SK-N-SH (cell line): ENCODE data around the gene TMEM69. TPM values are rescaled to one million over a fixed set of nuclear protein-coding genes. Genes with fewer than 3 reads are reported as not detected.
A peak's percentile ranks its signal among the peaks of the same experiment; 100 is the strongest.

ENCODE experiments used
- CTCF ChIA-PET: fragments of 300-600, 350-600 bp; formaldehyde crosslinking; extraction: SDS; loops from one replicate; lab custom pipeline; 2021; lab: Yijun Ruan, JAX
- POLR2A ChIA-PET: fragments of 350-600 bp; sonication (Branson Sonifier 250); formaldehyde crosslinking; extraction: SDS; loops from one replicate; lab custom pipeline; 2020; ENCODE audit warnings: antibody characterized with exemption, inconsistent platforms; lab: Yijun Ruan, JAX
- DNase-seq: peaks from one replicate; pipeline ENCODE4 v3.0.0; 2012
- H2AFZ ChIP-seq: fragments of 200-600 bp; sonication (generic); 2 replicates; pipeline ENCODE4 v1.8.1; 2016; ENCODE audit warnings: antibody characterized with exemption, mild to moderate bottlenecking, low read depth
- H3F3A ChIP-seq: fragments of 200-600 bp; sonication (generic); replicated peaks from 2 replicates; pipeline ENCODE3; 2016; ENCODE audit warnings: antibody characterized with exemption, mild to moderate bottlenecking; ENCODE audit not compliant: insufficient read depth
- H3K27ac ChIP-seq, 2 experiments: fragments of 200-500 bp in 1 of 2; fragments of 200-600 bp in 1 of 2; sonication (Bioruptor generic) in 1 of 2; sonication (generic), shearing (Covaris generic) in 1 of 2; 2 replicates each; pipeline versions ENCODE4 v1.5.1 to v1.6.1; 2014 to 2016; ENCODE audit warnings: low read depth in 2 of 2, inconsistent platforms in 1 of 2, low read length in 1 of 2, mild to moderate bottlenecking in 1 of 2, mixed read lengths in 1 of 2
- H3K27me3 ChIP-seq: fragments of 200-600 bp; sonication (generic), shearing (Covaris generic); 2 replicates; pipeline ENCODE4 v1.6.1; 2016; ENCODE audit warnings: mixed run types; ENCODE audit not compliant: insufficient read depth
- H3K36me3 ChIP-seq, 2 experiments: fragments of 200-500 bp in 1 of 2; fragments of 200-600 bp in 1 of 2; sonication (Bioruptor generic) in 1 of 2; sonication (generic) in 1 of 2; replicated peaks in 1 of 2; 2 replicates each; pipeline versions ENCODE3 to v1.5.1; 2014 to 2016; ENCODE audit warnings: low read length in 1 of 2, mild to moderate bottlenecking in 1 of 2; ENCODE audit not compliant: insufficient read depth in 2 of 2, control insufficient read depth in 1 of 2
- H3K4me1 ChIP-seq, 2 experiments: fragments of 200-500 bp in 1 of 2; fragments of 200-600 bp in 1 of 2; sonication (Bioruptor generic) in 1 of 2; sonication (generic), shearing (Covaris generic) in 1 of 2; 2 replicates each; pipeline versions ENCODE4 v1.5.1 to v1.6.1; 2014 to 2016; ENCODE audit warnings: low read depth in 1 of 2, low read length in 1 of 2, mixed run types in 1 of 2; ENCODE audit not compliant: insufficient read depth in 2 of 2, control insufficient read depth in 1 of 2
- H3K4me2 ChIP-seq: fragments of 200-600 bp; sonication (generic), shearing (Covaris generic); 2 replicates; pipeline ENCODE4 v1.6.1; 2017; ENCODE audit warnings: mixed run types
- H3K4me3 ChIP-seq, 2 experiments: fragments of 200-500 bp in 1 of 2; fragments of 200-600 bp in 1 of 2; sonication (Bioruptor generic) in 1 of 2; sonication (generic), shearing (Covaris generic) in 1 of 2; 2 replicates each; pipeline versions ENCODE4 v1.5.1 to v1.8.1; 2014 to 2016; ENCODE audit warnings: low read depth in 2 of 2, inconsistent platforms in 1 of 2, low read length in 1 of 2, mild to moderate bottlenecking in 1 of 2, mixed read lengths in 1 of 2, moderate library complexity in 1 of 2
- H3K79me2 ChIP-seq: fragments of 200-600 bp; sonication (generic); 2 replicates; pipeline ENCODE4 v1.8.1; 2017; ENCODE audit warnings: mild to moderate bottlenecking; ENCODE audit not compliant: insufficient read depth
- H3K9ac ChIP-seq: fragments of 200-600 bp; sonication (generic); 2 replicates; pipeline ENCODE4 v1.6.1; 2017; ENCODE audit warnings: mixed run types
- H3K9me2 ChIP-seq: fragments of 200-600 bp; sonication (generic); 2 replicates; pipeline ENCODE4 v1.6.1; 2017; ENCODE audit warnings: mixed run types
- H3K9me3 ChIP-seq: fragments of 200-600 bp; sonication (generic); 2 replicates; pipeline ENCODE4 v1.6.1; 2017; ENCODE audit warnings: mixed run types, mild to moderate bottlenecking, moderate library complexity
- H4K20me1 ChIP-seq: fragments of 200-600 bp; sonication (generic); 2 replicates; pipeline ENCODE4 v1.6.1; 2017; ENCODE audit warnings: mild to moderate bottlenecking, mixed run types; ENCODE audit not compliant: insufficient read depth
- EP300 ChIP-seq, 2 experiments: IDR thresholded peaks; 2 replicates each; pipeline versions ENCODE4 v1.4.0 to v1.6.1; 2012; ENCODE audit warnings: borderline replicate concordance in 1 of 2, low read depth in 1 of 2, low read length in 1 of 2
- FOSL2 ChIP-seq: IDR thresholded peaks from 2 replicates; pipeline ENCODE4 v1.4.0; 2012; ENCODE audit warnings: low read depth, mild to moderate bottlenecking, moderate library complexity, borderline replicate concordance
- PBX3 ChIP-seq: IDR thresholded peaks from 2 replicates; pipeline ENCODE4; 2012
- RFX5 ChIP-seq: IDR thresholded peaks from 2 replicates; pipeline ENCODE4 v1.6.1; 2012; ENCODE audit warnings: mild to moderate bottlenecking, improper control_type of control experiment, low read length
- TCF12 ChIP-seq: IDR thresholded peaks from 2 replicates; pipeline ENCODE4 v1.4.0; 2012
- TEAD4 ChIP-seq: IDR thresholded peaks from 2 replicates; pipeline ENCODE4 v1.4.0; 2012; ENCODE audit warnings: mild to moderate bottlenecking, borderline replicate concordance; ENCODE audit not compliant: insufficient read depth
- YY1 ChIP-seq: IDR thresholded peaks from 2 replicates; pipeline ENCODE4 v1.4.0; 2012; ENCODE audit warnings: low read depth, mild to moderate bottlenecking
- WGBS: methylation state at CpG from one replicate; pipeline ENCODE4 v1.1.6; 2017; ENCODE audit warnings: low lambda C conversion rate; 5-methylcytosine and 5-hydroxymethylcytosine counted together
- polyA plus RNA-seq, 3 experiments: library from polyadenylated mRNA; depleted of rRNA; stranded (reverse); fragments of >200 nt; gene quantifications; 2 replicates each; pipeline ENCODE4 v1.2.3, GENCODE V29; 2012
- TF ChIP-seq, protein P1 (sequence below): fragments of 150-350 bp; IDR thresholded peaks from 2 replicates; pipeline ENCODE4 v1.6.1; 2017; ENCODE audit warnings: antibody characterized with exemption, low read length, low read depth, borderline replicate concordance

Gene TMEM69
- polyA plus RNA-seq, 1 of the 3 experiments (the other 2 are of a cell fraction), result 46.1 TPM

GRCh38 chr1:45669859-45670655, 17.9 kb upstream of the TMEM69 start:
- Histone ChIP-seq H3K4me2 (peak overlapping the region; percentile 44; the same call in 1 of the 2 replicates), H3K4me3 (no peak overlapping the region), H3K36me3 (peaks cover 0 to 10% of the 10 kb centered on the region in 2 experiments), H3K9me2 (no peaks in the 10 kb centered on the region), H3K9me3 (no peaks in the 10 kb centered on the region), H2AFZ (no peak overlapping the region), H3K79me2 (peaks cover 100% of the 10 kb centered on the region), H3K27me3 (no peaks in the 10 kb centered on the region), H3K4me1 (peaks cover 0 to 27% of the 10 kb centered on the region in 2 experiments; a peak in 2 of 4 replicates), H3K27ac (peak overlapping the region in 1 of 2 experiments; percentile 82; a peak in 2 of 4 replicates), H3K9ac (peak overlapping the region; percentile 6; the same call in 1 of the 2 replicates), H4K20me1 (peaks cover 96% of the 10 kb centered on the region)
- 58% methylated on average over 6 of the region's 6 CpGs for WGBS
- CTCF ChIA-PET, result no interaction called here
- DNase-seq, result no peak
- TF ChIP-seq PBX3, result no peak
- 0 out of 2 replicates have a peak, but pooled peaks have one; percentile 5 for TF ChIP-seq TCF12
- TF ChIP-seq FOSL2, result no peak
- TF ChIP-seq TEAD4, result no peak
- TF ChIP-seq RFX5, result no peak
- TF ChIP-seq, protein P1, sequence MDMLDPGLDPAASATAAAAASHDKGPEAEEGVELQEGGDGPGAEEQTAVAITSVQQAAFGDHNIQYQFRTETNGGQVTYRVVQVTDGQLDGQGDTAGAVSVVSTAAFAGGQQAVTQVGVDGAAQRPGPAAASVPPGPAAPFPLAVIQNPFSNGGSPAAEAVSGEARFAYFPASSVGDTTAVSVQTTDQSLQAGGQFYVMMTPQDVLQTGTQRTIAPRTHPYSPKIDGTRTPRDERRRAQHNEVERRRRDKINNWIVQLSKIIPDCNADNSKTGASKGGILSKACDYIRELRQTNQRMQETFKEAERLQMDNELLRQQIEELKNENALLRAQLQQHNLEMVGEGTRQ, result no peak
- TF ChIP-seq, all 33 proteins: peak for 1
- POLR2A ChIA-PET, result no interaction called here
- peaks cover 19% of the 10 kb centered on the region for H3F3A ChIP-seq

GRCh38 chr1:45673956-45674355, 14.0 kb upstream of the TMEM69 start:
- no peak for TF ChIP-seq FOSL2
- TF ChIP-seq EP300 (IDR thresholded peaks at IDR 0.05; ENCODE audit: borderline replicate concordance in 1 of 2, low read depth in 1 of 2, low read length in 1 of 2), result no peak
- no peak for TF ChIP-seq TCF12
- TF ChIP-seq YY1, result no peak
- TF ChIP-seq, protein P1, result no peak
- peaks cover 0 to 10% of the 10 kb centered on the region in 2 experiments for H3K36me3 ChIP-seq
- H3K79me2 ChIP-seq, result peaks cover 100% of the 10 kb centered on the region
- no peak overlapping the region for H3K4me3 ChIP-seq
- peaks cover 0 to 37% of the 10 kb centered on the region in 2 experiments; a peak in 2 of 4 replicates for H3K4me1 ChIP-seq
- H4K20me1 ChIP-seq, result peaks cover 94% of the 10 kb centered on the region
- H3F3A ChIP-seq, result peaks cover 18% of the 10 kb centered on the region
- WGBS, result 96% methylated on average over 4 of the region's 4 CpGs
- no peaks in the 10 kb centered on the region for H3K9me2 ChIP-seq
- ChIA-PET POLR2A (no interaction called here), CTCF (no interaction called here)
- no peaks in the 10 kb centered on the region for H3K9me3 ChIP-seq
- no peak overlapping the region for H3K4me2 ChIP-seq
- no peak overlapping the region for H3K9ac ChIP-seq
- DNase-seq, result no peak
- H3K27ac ChIP-seq, result no peak overlapping the region
- no peak overlapping the region for H2AFZ ChIP-seq
- no peaks in the 10 kb centered on the region for H3K27me3 ChIP-seq
